WERI-Rb-1 (cell line): Measurements from ENCODE around the gene PIK3R2.

Source experiments
- DNase-seq: peaks from one replicate; pipeline ENCODE4 v3.0.0-alpha.2; 2020
- H3K27ac ChIP-seq: fragments of 250-450 bp; sonication (Bioruptor Pico); 2 replicates; pipeline ENCODE4 v1.5.1; 2020; ENCODE audit warnings: mild to moderate bottlenecking, moderate library complexity
- H3K27me3 ChIP-seq: fragments of 250-450 bp; sonication (Bioruptor Pico); 2 replicates; pipeline ENCODE4 v1.5.1; 2021; ENCODE audit warnings: mild to moderate bottlenecking, low read depth, moderate library complexity; ENCODE audit not compliant: insufficient read depth, severe bottlenecking
- H3K36me3 ChIP-seq: fragments of 250-450 bp; sonication (Bioruptor Pico); 2 replicates; pipeline ENCODE4 v1.5.1; 2020; ENCODE audit warnings: mild to moderate bottlenecking, moderate library complexity
- H3K4me3 ChIP-seq: 2 replicates; pipeline ENCODE4 v1.5.1; 2011; ENCODE audit warnings: low read depth, mild to moderate bottlenecking, control low read depth, low read length
- H3K9me3 ChIP-seq: fragments of 250-450 bp; sonication (Bioruptor Pico); 2 replicates; pipeline ENCODE4 v1.5.1; 2021; ENCODE audit warnings: mild to moderate bottlenecking, moderate library complexity; ENCODE audit not compliant: severe bottlenecking
- CTCF ChIP-seq: IDR thresholded peaks from 2 replicates; pipeline ENCODE4 v1.5.1; 2011; ENCODE audit warnings: low read depth, mild to moderate bottlenecking, control low read depth, inconsistent platforms, low read length

PIK3R2 gene

GRCh38 chr19:18126097-18126496 lies 26.9 kb upstream of the PIK3R2 start:
- Histone ChIP-seq H3K27me3 (no peaks in the 10 kb centered on the region), H3K9me3 (no peaks in the 10 kb centered on the region), H3K4me3 (no peak overlapping the region), H3K36me3 (peaks cover 66% of the 10 kb centered on the region), H3K27ac (peak overlapping the region; percentile 22)
- no peak for DNase-seq
- TF ChIP-seq CTCF = no peak

GRCh38 chr19:18128044-18128443 lies 24.9 kb upstream of the PIK3R2 start:
- Histone ChIP-seq H3K4me3 (no peak overlapping the region), H3K27ac (no peak overlapping the region), H3K27me3 (no peaks in the 10 kb centered on the region), H3K36me3 (peaks cover 71% of the 10 kb centered on the region), H3K9me3 (no peaks in the 10 kb centered on the region)
- no peak for TF ChIP-seq CTCF
- no peak for DNase-seq

- peaks cover 72% of the 10 kb centered on the region for H3K36me3 ChIP-seq
- H3K9me3 ChIP-seq = no peaks in the 10 kb centered on the region
- H3K27ac ChIP-seq = no peak overlapping the region
- TF ChIP-seq CTCF = no peak
- DNase-seq = no peak
- no peaks in the 10 kb centered on the region for H3K27me3 ChIP-seq
- no peak overlapping the region for H3K4me3 ChIP-seq
Observed at GRCh38 chr19:18128805-18129204, 24.2 kb upstream of the PIK3R2 start.

GRCh38 chr19:18130523-18131242 lies 22.3 kb upstream of the PIK3R2 start:
- no peak overlapping the region for H3K27ac ChIP-seq

GRCh38 chr19:18131841-18132596 lies 20.9 kb upstream of the PIK3R2 start:
- Histone ChIP-seq H3K4me3 (no peak overlapping the region), H3K36me3 (peaks cover 71% of the 10 kb centered on the region), H3K9me3 (no peaks in the 10 kb centered on the region), H3K27me3 (no peaks in the 10 kb centered on the region), H3K27ac (no peak overlapping the region)
- DNase-seq = peak; percentile 79
- no peak for TF ChIP-seq CTCF

More at GRCh38 chr19:18130523-18131242, 22.3 kb upstream of the PIK3R2 start:
- Histone ChIP-seq H3K36me3 (peaks cover 75% of the 10 kb centered on the region), H3K4me3 (no peak overlapping the region), H3K27me3 (no peaks in the 10 kb centered on the region), H3K9me3 (no peaks in the 10 kb centered on the region)
- no peak for DNase-seq
- TF ChIP-seq CTCF = no peak
